HG03520 (cell line): ENCODE data around the gene HMGN3.

Experiments used
- ATAC-seq: cut with Tn5 transposase; IDR thresholded peaks from one replicate; pipeline ENCODE4 v1.9.1; 2021; ENCODE audit warnings: mild to moderate bottlenecking, moderate library complexity; ENCODE audit not compliant: unreplicated experiment

Gene HMGN3

GRCh38 chr6:79188107-79188506 is 46.4 kb downstream of the HMGN3 start:
- no peak for ATAC-seq

- ATAC-seq: no peak
Observed at GRCh38 chr6:79186564-79186963, 47.9 kb downstream of the HMGN3 start.

GRCh38 chr6:79184641-79185040 is 49.8 kb downstream of the HMGN3 start:
- ATAC-seq: no peak

- no peak for ATAC-seq
Observed at GRCh38 chr6:79184086-79184485, 50.4 kb downstream of the HMGN3 start.

DNA sequence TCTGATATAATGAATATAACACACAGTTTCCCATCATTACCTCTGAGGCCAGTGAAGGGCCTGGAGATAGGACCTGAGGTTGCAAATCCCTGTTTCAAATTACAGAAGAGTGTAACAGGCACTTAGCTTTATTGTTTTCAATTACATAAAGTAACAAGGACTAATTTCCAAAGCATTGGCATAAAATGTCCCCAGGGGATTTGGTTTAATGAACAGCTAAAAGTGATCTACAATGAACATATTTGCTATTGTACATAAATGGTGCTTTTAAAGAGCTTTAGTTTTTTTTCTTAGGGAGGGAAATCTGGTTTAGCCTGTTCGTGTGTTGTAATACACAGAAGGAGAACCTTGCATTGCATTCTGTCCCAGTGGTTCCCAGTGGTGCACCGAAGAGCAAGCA is 54.4 kb downstream of the HMGN3 start:
- no peak for ATAC-seq

GRCh38 chr6:79173378-79173777 is 61.1 kb downstream of the HMGN3 start:
- no peak for ATAC-seq

- no peak for ATAC-seq
Observed at GRCh38 chr6:79170959-79171358, 63.5 kb downstream of the HMGN3 start.

DNA sequence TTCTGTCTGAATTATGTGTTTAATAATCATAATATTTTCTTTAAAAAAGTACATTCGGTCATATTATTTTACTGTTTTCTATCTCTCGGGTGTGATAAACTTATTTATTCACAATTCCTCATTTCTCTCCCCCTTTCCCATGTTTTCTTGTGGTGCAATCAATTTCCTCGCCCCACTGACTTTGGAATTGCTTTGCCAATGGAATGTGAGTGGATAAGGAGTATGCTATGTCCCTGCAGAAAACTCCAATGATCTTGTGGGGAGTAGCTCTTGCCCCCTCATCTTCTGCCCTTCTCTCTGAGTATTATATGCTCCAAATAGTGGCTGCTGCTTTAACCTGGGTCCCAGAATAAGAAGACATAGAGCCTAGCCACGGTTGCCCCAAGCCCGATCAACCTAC is 64.1 kb downstream of the HMGN3 start:
- ATAC-seq: no peak

- no peak for ATAC-seq
Observed at GRCh38 chr6:79168695-79168980, 65.8 kb downstream of the HMGN3 start.

DNA sequence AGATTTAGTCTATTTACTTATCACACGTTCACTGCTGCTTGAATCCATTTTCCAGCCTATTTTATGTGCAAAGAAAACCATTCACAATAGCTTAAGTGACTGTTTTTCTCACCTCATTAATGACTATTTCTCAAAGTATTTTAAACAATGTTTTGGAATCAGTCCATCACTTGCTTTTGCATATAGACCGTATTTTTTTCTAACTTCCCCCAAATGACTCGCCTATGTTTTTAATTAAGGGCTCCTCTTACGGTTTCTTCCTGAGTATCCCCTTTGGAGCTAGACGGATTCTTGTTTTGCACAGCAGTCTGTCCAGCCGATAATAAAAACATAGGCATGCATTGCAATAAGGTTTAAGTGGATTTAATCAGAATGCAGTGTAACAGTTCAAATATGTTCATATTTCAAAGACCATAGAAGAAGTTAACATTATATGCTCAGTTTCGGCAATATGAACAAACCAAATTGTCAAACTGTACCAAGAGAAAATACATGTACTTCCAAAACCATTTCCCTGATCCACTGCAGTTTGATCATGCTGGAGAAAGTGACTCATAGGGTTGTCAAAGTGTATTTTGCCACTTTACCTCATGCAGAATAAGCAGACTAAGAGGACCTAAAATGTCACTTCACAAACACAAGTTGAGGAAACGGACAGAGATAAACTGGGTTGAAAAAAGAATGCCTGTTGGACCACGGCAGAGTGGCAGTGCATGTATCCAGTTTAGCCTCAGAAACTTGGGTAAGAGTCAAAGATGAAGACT is 66.4 kb downstream of the HMGN3 start:
- no peak for ATAC-seq

DNA sequence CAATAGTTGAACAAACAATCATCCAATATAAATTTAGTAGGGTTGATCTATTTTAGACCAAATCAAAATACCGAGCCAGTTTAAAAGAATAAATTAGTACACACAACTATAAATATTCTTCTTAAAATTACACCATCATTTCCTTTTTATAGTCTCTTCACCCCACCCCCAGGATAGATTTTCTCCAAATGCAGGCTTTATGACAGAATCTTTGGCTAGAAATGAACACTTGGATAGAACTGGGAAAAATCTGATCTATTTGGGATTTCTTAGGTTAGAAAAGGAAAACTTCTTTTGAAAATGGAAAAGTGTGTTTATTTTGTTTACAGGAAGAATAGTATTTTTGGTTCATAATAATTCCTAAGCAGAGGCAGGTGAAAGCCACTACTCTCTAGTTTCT is 74.6 kb downstream of the HMGN3 start:
- ATAC-seq: no peak

DNA sequence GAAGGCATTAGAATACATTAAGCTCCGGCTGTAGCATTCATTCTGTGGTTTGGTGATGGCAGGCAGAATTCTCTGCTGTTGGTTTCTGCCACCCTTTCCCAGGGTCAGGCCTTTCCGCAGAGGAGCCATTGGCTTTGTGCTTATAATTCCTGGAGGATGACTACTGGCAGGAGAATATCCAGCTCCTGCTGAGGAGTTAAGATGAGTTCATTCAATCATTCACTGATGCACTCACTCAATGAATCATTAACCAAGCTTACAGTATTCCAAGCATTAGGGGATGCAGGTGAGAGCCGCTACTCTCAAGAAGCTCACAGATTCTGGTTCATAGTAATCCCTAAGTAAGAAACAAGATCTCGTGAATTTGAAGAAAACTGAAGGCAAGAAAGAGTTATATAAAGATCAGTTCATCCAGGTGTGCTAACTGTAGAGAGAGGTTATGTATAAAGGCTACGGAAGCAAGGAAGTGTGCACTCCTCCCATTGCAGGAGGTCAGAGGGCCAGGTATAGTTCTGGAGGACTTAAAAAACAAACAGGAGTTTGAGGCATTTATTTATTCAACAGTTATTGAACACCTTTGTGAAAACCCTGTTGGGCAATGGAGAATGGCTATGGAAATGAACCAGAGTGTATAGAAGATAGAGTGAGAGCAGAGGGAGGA is 75.5 kb downstream of the HMGN3 start:
- ATAC-seq: no peak

DNA sequence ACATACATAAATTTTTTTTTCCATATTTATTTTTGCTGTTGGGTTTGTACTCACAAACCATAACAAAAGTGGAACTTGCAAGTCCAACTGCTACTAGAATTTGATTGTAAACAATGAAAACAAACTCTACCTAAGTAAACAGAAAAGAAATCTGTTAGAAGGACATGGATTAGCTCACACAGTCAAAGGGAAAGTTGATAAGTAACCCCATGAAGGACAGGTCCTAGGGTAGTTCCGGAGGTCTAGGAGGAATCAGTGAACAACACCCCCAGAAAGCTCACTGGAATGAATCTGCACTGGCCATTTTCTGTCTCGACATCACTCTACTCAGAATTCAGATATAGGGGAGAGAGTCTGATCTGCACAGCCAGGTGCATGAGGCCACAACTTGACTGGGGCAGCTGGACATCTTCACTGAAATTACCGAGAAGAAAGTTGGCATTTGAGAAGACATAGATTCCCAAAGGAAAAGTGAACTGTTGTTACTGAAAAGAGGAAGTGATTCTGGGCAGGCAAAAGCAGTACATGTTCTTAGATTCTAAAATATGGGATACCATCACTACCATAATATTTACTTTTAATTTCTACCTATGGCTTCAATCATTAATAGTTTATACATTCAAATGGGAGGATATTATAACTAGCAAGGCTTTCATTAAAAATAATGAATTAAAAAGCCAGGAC is 76.4 kb downstream of the HMGN3 start:
- ATAC-seq: no peak

- no peak for ATAC-seq
Observed at GRCh38 chr6:79152269-79152737, 82.2 kb downstream of the HMGN3 start.
